ENCODE data around the gene MSH5. TPM values are rescaled to one million over a fixed set of nuclear protein-coding genes. Genes with fewer than 3 reads are reported as not detected.

The MSH5 gene
- total and polyA plus RNA-seq, 2 of the 13 experiments (the other 11 are each of a cell fraction or from before 2014, with no cell fraction given), result 10.2 to 38.7 TPM

- TF ChIP-seq MAFG (CRISPR knock-in tag; IDR thresholded peaks at IDR 0.05) (no peak), ZNF34 (CRISPR knock-in tag; IDR thresholded peaks at IDR 0.05; ENCODE audit: borderline replicate concordance) (no peak), ZNF687 (CRISPR knock-in tag; IDR thresholded peaks at IDR 0.05) (peak; percentile 88), PRDM4 (CRISPR knock-in tag; IDR thresholded peaks at IDR 0.05; ENCODE audit: borderline replicate concordance) (0 out of 2 replicates have a peak, but pooled peaks have one; percentile 2), RFXAP (CRISPR knock-in tag; IDR thresholded peaks at IDR 0.05; ENCODE audit: borderline replicate concordance) (no peak; the same call in none of the 2 replicates), ZNF18 (CRISPR knock-in tag; IDR thresholded peaks at IDR 0.05; ENCODE audit: insufficient replicate concordance) (peak; percentile 91), NCOA1 (CRISPR knock-in tag; IDR thresholded peaks at IDR 0.05) (peak; percentile 95), FOXA3 (CRISPR knock-in tag; IDR thresholded peaks at IDR 0.05) (no peak; the same call in none of the 2 replicates), EEA1 (CRISPR knock-in tag; IDR thresholded peaks at IDR 0.05; ENCODE audit: borderline replicate concordance) (no peak), CC2D1A (CRISPR knock-in tag; IDR thresholded peaks at IDR 0.05) (no peak), NKX3-1 (CRISPR knock-in tag; IDR thresholded peaks at IDR 0.05) (no peak; the same call in 1 of the 2 replicates), FOXO1 (CRISPR knock-in tag; IDR thresholded peaks at IDR 0.05) (peak; percentile 46; the same call in 1 of the 2 replicates), STAT5B (CRISPR knock-in tag; IDR thresholded peaks at IDR 0.05) (peak; percentile 39; the same call in 1 of the 2 replicates), ZNF772 (CRISPR knock-in tag; IDR thresholded peaks at IDR 0.05) (peak; percentile 80; the same call in 1 of the 2 replicates), ZNF598 (CRISPR knock-in tag; IDR thresholded peaks at IDR 0.05; ENCODE audit: borderline replicate concordance) (no peak; the same call in 1 of the 2 replicates), ZFAT (CRISPR knock-in tag; conservative IDR thresholded peaks at IDR 0.05) (no peak), ZNF180 (CRISPR knock-in tag; IDR thresholded peaks at IDR 0.05; ENCODE audit: borderline replicate concordance, low read depth) (no peak), ZNF33A (CRISPR knock-in tag; IDR thresholded peaks at IDR 0.05; ENCODE audit: borderline replicate concordance) (no peak), TCF12 (IDR thresholded peaks at IDR 0.05) (no peak), TCF12 (CRISPR knock-in tag; IDR thresholded peaks at IDR 0.05) (no peak)
Measured at GRCh38 chr6:31736021-31736767, 3.6 kb upstream of the MSH5 start, which contains the start of gene CLIC1 (continued).

Data from HepG2 (cell line).